Bone marrow (tissue), 2 donors: ENCODE measurements around the gene NMRK1.

Source experiments
- DNase-seq, 2 donors: peaks; one replicate each; lab custom pipeline; 2025; lab: John Stamatoyannopoulos, UW

The NMRK1 gene

GRCh38 chr9:75087824-75088645 lies at the start of gene NMRK1, which contains the start of gene OSTF1:
TSS of gene NMRK1 (minus strand) at chr9:75088155. CDS start at chr9:75083115, 5,040 bp downstream.
TSS of gene OSTF1 (plus strand) at chr9:75088514. CDS start at chr9:75088693, 179 bp downstream.
- peak; percentile 80 to 89 for DNase-seq

- no peak for DNase-seq
Observed at GRCh38 chr9:75134495-75134894, 46.5 kb upstream of the NMRK1 start.

GRCh38 chr9:75133396-75133795 lies 45.4 kb upstream of the NMRK1 start:
- DNase-seq = no peak

- DNase-seq = no peak
Observed at GRCh38 chr9:75132244-75132643, 44.3 kb upstream of the NMRK1 start.

GRCh38 chr9:75131700-75132099 lies 43.7 kb upstream of the NMRK1 start:
- no peak for DNase-seq

GRCh38 chr9:75130621-75131230 lies 42.8 kb upstream of the NMRK1 start:
- DNase-seq = no peak

GRCh38 chr9:75130172-75130571 lies 42.2 kb upstream of the NMRK1 start:
- no peak for DNase-seq

GRCh38 chr9:75128535-75128934 lies 40.6 kb upstream of the NMRK1 start:
- DNase-seq = no peak

GRCh38 chr9:75123696-75124095 lies 35.7 kb upstream of the NMRK1 start:
- DNase-seq = no peak

- no peak for DNase-seq
Observed at GRCh38 chr9:75121914-75122558, 34.1 kb upstream of the NMRK1 start.

GRCh38 chr9:75120686-75121085 lies 32.7 kb upstream of the NMRK1 start:
- no peak for DNase-seq

- no peak for DNase-seq
Observed at GRCh38 chr9:75117564-75117963, 29.6 kb upstream of the NMRK1 start.

- DNase-seq = no peak
Observed at GRCh38 chr9:75116306-75116705, 28.4 kb upstream of the NMRK1 start.

GRCh38 chr9:75112789-75113188 lies 24.8 kb upstream of the NMRK1 start:
- no peak for DNase-seq

- DNase-seq = no peak
Observed at GRCh38 chr9:75111019-75111622, 23.2 kb upstream of the NMRK1 start.

- no peak for DNase-seq
Observed at GRCh38 chr9:75109210-75109839, 21.4 kb upstream of the NMRK1 start.

GRCh38 chr9:75108571-75108970 lies 20.6 kb upstream of the NMRK1 start:
- no peak for DNase-seq

GRCh38 chr9:75106857-75107256 lies 18.9 kb upstream of the NMRK1 start:
- no peak for DNase-seq

- no peak for DNase-seq
Observed at GRCh38 chr9:75105841-75106240, 17.9 kb upstream of the NMRK1 start.

- DNase-seq = no peak
Observed at GRCh38 chr9:75105019-75105540, 17.1 kb upstream of the NMRK1 start.

- no peak for DNase-seq
Observed at GRCh38 chr9:75104607-75105006, 16.7 kb upstream of the NMRK1 start.
